ENCODE results near the gene WDFY3.
A peak's percentile ranks its signal among the peaks of the same experiment; 100 is the strongest.
"Not testable (repeated sequence)": the region's sequence is repeated elsewhere in the genome, so short reads cannot be mapped to it uniquely, and the experiment has no call there.

The WDFY3 gene

DNA sequence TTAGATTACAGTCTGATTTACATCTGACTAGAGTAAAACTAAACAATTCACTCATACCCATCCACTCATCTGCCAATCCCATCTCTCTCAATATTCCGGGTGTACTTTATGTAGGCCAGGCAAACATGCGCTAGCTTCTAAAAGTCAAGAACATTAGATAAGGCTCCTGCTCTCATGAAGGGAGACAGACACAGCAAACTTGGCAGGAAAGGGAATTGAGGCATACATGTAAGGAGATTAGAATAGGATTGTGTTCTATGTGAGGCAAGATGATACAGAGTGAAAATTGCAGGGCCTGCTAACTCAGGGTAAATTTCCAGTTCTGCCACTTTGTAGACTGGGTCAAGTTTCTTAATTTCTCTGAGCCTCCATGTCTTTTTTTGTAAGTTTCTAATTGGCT is 247.8 kb downstream of the WDFY3 start:
- DNase-seq (ENCODE audit: low read depth, low spot score) = no peak

DNA sequence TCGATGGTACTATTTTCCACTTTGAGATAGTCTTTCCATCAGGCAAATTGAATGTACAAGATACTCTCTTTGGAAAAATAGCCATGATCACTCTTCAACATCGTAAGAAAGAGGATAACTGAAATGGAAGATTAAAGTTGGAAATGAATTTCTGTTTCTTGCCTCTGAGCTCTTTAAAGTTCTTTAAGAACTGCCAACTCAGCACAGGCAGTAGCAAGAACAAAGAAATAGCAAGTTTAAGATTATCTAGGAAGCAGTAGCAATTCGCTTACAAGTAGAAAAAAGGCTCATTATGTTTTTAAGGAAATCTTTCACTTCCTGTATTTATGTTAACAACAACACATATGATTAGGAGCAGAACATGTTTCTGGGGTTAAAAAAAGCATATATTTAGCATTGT is 255.9 kb downstream of the WDFY3 start:
- no peak for DNase-seq (ENCODE audit: low read depth, low spot score)

DNA sequence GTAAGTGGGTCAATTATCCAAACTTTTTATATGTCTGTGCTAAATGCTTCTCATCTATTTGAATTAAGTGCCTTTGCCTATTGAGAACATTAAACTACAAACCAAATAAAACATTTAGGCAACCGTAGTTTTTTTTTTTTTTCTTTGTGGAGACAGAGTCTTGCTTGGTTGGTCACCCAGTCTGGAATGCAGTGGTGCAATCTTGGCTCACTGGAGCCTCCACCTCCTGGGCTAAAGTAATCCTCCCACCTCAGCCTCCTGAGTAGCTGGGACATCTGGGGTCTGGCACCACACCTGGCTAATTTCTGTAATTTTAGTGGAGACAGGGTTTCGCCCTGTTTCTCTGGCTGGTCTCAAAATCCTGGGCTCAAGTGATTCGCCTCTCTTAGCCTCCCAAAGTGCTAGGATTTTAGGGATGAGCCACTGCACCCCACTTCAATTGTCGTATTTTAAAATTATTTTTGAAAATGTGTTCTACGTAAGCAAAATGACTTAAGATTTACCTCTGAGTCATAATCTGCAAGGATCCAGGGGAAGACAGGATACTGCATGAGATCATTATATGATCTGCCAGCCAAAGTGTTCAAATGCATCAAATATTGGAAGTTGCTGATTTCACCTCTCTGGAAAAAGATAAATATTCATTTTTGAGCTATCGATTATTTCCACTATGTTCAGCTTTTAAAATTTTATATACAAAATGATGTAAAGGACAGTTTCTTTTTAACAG is 257.9 kb downstream of the WDFY3 start:
- DNase-seq (ENCODE audit: low read depth, low spot score) = no peak

DNA sequence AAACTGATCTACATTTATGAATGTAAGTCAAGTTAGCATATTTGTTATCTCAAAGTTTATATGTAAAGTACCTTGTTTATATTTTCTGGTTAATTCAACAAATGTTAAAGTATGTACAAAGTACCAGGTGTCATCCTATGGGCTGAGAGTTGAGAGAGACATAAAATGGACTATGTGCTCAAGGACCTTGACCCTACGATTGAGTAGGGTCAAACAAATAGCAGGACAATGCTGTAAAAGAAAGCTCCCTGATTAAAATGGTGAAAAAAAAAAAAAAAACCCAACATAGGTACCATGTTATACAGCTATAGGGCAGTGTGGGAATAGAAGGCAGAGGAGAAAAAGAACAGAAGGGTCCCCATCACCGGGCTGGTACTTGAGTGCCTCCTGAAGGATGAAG is 260.2 kb downstream of the WDFY3 start:
- no peak for DNase-seq (ENCODE audit: low read depth, low spot score)

DNA sequence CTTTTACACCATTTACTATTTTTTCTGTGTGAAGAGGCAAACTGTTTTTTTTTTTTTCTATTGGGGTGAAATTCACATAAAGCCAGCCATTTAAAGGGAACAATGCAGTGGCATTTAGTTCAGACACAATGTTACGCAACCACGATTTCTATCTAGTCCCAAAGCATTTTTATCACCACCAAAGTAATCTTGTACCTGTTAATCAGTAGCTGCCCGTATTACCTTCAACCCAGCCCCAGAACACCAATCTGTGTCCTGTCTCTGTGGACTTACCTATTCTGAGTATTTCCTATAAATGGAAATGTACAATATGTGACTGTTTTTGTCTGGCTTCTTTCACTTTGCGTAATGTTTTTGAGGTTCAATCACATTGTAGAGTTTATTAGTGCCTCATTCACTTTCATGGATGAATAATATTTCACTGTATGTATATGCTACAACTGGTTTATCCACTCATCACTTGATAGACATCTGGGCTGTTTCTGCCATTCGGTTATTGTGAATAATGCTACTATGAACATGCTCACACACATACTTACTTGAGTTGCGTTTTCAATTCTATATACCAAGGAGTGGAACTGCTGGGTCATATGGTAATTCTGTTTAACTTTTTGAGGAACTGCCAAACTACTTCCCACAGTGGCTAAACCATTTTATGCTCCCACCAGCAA is 267.4 kb downstream of the WDFY3 start:
- DNase-seq (ENCODE audit: low read depth, low spot score) = no peak

DNA sequence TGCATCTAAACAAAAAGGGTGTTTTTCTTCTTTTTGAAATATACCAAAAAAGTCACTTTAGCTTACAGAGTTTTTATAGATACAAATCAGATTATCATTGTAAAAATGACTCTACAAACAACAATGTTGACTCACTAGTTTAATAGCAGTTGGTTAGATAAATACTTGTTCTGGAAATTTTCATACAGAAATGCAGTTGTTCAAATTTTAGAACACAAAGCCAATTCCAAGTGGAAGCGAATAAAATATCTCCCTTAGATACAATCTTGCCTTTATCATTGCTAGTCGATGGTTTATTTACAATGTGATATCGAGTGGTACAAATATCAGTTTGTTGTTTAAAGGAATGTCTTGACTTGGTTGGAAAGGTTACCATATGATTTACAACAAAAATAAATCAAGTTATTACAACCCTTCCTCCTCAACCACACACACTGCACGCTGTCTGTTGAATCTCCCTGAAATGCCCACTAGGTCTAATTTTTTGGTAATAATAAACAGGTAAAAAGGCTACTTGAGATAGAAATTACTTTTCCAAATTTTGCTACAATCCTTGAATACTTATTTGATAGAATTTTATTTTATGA is 268.8 kb downstream of the WDFY3 start:
- no peak for DNase-seq (ENCODE audit: low read depth, low spot score)

DNA sequence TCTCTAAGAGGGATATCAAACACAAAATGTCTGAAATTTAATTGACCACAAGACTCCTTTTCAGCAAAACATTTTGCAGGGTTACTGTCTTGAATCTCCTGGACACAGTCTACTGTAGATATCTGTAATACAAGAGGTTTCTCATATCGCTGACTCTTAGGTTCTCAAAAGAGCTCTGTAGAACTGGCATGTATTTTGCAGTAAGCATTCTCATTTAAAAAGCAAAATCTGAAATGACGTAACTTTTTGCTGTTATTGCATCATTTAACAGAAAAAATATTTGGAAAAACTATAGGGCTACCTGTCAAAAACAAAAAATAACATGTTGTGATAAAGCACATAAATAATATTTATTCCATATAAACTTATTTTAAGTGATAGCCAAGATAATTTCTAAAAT is 269.3 kb downstream of the WDFY3 start:
- DNase-seq (ENCODE audit: low read depth, low spot score) = no peak

DNA sequence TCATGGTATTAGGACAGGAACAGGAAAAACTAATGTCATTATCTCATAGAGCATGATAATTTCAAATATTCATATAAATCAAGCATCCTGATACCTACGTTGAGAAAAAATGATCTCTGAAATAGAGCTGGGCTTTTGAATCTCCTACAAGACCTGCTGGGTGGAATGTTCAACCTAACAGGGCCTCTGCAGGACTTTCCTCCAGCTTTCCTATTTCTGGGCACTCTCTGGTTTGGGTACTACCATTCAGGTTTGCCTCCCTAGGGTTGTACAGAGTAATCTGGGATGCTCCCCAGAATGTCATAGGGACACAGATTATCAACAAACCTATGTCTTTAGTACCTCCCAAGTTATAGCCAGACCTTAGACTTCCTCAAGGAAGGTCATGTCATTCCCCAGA is 274.7 kb downstream of the WDFY3 start:
- DNase-seq (ENCODE audit: low read depth, low spot score) = no peak

DNA sequence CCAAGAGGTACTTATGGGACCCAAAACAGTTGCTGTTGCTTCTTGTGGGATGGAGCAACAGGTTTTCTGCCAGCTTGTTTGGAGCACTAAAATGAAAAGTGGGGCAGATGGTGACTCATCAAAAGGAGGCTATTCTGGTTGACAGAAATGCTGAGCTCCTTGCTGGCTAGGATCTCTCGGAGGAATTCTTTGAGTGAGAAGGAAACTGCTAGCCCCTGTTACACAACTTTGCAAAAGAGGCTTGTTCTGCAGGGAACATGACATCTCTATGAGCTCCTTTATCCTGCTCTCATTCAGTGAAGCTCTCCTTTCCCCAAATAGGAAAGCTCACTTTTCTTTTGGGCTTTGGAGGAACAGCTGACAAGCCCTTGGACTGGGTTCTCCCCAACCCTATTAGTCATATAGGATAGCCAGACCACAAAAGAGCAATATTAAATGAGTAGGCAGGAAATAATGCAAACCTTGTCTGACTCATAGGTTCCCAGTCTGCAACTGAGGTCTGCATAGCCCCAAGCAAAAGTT is 275.3 kb downstream of the WDFY3 start:
- peak; percentile 11 for DNase-seq (ENCODE audit: low read depth, low spot score)

DNA sequence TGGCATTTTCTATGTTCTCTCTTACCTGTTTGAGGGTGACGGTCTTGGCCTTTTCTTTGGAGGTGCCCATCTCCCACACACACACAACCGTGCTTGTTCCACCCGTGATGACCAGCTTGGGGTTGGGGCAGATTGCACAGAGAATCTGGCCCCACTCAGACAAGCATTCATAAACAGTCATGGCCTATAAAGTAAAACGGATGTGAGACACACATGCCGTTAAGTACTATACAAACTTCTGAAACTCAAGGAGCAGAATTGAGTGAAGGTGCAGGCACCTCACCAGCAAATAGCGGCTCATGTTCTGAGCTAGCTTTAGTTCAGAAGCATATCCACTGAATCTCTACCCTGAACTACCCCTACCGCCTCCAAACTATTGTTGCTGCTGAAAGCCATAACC is 276.0 kb downstream of the WDFY3 start:
- DNase-seq (ENCODE audit: low read depth, low spot score) = no peak

DNA sequence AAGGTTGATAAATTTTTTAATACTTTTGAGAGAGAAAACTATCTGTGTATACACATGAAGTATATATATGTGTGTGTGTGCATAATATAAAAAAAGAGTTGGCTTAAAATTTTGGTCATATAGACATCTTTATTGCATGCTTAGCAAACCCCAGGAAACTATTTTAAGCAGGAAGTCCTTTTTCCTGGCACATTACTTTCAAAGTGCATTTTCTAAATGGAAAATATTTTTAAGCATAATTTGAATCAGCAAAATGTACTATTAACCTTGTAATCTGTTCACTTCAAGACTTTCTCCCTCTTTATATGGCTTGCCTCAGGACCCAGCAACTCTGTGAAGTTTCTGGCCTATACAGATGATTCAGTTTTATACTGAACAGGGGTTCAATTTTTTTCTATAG is 277.3 kb downstream of the WDFY3 start:
- DNase-seq (ENCODE audit: low read depth, low spot score) = no peak

DNA sequence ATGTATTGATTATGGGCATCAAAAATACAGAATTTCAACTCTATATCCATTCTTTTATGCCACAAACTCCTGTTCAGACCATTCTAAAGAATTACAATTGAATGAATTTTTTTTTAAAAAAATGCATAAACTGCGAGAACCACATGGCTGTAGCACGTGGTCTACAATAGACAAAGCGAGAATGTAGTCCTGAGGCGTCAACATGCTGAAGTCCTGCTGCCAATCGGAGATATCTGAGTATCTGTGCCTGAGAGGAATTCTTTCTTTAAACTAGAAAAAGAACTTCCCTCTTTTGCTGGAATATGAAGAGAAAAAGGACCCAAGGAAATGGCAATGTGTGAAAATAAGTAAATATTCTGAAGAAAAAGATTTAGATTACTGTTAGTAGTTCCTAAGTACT is 277.9 kb downstream of the WDFY3 start:
- DNase-seq (ENCODE audit: low read depth, low spot score) = no peak

DNA sequence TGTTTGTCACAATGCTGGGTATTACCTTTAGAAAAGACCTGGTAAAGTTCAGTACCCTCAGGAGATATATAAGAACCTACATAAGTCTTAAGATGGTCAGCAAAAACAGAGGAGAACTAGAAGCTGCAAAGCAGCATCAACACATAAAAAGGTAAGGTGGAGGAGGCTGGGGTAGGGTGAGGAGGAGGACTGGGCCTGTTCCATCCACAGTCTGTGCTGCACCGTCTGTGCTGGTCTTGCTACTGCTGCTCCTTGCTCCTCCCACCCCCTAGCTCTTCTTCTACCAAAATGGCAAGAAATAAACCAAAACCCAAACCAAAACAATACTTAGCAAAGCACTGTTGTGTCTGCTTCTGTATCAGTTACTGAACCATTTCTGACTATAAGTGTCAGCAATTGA is 281.4 kb downstream of the WDFY3 start:
- no peak for DNase-seq (ENCODE audit: low read depth, low spot score)

DNA sequence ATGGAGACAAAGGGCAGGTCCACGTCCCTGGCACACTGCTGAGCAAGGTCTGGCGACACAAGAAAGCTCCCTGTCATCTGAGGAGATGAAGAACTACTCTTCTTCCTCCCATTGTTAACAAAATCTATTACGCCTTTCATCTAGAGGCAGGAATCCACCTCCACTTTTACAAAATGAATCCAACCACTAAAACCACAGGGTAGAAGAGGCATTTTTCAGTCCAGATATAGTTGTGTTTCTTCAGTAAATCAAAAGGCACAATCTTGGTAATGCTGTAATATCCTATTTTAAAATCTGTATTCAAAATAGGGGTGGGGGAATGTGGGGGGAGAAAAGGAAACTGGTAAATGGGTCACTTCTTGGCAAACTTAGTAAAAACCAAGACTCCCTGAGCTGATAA is 282.1 kb downstream of the WDFY3 start:
- DNase-seq (ENCODE audit: low read depth, low spot score) = no peak

DNA sequence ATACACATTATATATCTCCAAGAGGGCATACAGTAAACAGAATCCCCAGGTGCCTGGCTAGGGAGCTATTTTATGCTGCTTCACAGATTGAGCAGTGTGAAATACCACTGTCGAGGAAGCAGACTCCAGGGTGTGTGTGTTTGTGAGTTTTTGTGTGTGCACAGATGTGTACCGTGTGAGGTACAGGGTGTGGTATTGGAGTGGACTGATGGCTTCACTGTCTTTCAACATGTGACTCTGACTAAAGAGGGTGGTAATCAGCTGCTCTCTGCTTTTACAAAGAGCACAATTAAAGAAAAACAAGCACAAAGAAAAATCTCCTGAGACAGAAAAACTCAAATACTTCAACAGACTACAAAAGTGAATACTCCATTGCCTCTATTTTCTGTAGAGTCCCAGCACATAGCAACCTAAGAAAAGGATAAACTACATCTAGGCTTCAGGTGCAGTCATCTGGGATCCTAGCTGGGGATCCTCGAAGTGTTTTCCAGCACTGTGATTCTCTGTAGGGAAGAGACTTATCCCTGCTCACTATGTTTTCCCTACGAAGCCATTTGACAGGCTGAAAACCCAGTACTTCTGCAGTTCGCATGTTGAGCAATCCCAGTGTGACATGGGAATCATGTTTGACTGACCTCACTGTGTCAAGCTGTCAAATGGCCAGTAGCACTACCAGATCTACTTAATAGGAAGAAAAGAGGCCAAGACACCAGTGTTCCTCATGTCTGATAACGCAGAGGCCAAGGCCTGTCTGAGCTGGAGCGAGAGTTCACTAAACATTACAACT is 283.2 kb downstream of the WDFY3 start:
- DNase-seq (ENCODE audit: low read depth, low spot score) = no peak

DNA sequence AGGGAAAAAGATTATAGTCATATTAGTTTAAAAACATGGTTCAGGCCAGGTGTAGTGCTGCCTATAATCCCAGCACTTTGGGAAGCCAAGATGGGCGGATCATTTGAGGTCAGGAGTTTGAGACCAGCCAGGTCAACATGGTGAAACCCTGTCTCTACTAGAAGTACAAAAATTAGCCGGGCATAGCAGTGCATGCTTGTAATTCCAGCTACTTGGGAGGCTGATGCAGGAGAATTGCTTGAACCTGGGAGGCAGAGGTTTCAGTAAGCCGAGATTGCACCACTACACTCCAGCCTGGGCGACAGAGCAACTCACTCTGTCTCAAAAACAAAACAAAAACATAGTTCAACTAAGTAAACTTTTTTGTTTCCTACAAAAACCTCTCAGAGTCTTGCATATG is 283.8 kb downstream of the WDFY3 start:
- not testable (repeated sequence) for DNase-seq (ENCODE audit: low read depth, low spot score)

DNA sequence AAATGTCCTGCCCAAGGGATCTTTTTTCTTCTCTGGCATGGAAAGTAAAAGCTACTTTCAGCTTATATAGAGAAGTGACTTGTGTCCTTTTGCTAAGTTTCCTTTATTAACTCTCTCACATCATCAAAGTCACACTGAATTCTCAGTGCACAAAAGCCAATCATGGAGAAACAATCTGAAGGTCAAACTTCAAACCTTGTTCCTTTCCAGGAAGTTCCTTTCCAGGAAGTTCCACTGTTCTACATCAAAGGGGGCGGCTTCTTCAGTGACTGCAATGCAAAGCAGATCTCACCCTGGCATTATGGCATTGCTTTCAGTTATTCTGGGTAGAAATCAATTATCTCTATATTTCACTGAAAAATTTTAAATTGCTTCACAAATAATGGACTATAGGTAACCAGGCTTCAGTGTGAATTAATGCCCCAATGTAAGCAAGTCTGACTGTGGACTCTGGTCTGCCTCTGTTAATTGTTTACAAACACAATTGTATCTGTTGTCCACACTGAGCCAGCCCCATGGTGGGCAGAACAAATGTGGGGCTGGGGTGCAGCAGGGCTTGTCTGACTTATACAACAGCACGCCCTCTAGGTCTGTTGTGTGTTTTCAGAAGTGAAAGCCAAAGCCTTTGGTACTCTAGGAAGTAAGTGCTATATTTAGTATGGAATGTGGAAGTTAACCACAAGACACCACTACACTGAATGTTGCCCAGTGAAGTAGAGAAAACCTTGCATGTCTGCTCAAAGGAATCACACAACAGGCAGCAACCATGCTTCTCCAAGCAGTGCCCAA is 284.8 kb downstream of the WDFY3 start:
- peak; percentile 18 for DNase-seq (ENCODE audit: low read depth, low spot score)

DNA sequence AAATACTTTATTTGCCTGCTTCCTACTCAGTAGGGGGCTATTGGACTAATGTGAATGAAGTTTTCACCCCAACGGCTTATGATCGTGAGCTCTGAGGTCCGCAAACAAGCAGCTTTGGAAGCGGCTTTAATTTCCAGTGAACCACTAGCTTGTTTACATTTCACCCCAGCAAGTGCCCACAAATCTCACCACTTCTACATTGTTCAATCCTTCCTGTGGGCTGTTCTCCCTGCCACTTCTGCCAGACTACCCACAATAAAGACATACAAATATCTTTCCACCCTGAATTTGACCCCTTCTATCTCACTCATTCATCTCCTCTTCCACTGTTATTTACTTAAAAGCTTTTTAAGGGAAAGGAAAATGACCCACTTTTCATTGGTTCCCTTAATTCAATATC is 285.5 kb downstream of the WDFY3 start:
- DNase-seq (ENCODE audit: low read depth, low spot score) = no peak

DNA sequence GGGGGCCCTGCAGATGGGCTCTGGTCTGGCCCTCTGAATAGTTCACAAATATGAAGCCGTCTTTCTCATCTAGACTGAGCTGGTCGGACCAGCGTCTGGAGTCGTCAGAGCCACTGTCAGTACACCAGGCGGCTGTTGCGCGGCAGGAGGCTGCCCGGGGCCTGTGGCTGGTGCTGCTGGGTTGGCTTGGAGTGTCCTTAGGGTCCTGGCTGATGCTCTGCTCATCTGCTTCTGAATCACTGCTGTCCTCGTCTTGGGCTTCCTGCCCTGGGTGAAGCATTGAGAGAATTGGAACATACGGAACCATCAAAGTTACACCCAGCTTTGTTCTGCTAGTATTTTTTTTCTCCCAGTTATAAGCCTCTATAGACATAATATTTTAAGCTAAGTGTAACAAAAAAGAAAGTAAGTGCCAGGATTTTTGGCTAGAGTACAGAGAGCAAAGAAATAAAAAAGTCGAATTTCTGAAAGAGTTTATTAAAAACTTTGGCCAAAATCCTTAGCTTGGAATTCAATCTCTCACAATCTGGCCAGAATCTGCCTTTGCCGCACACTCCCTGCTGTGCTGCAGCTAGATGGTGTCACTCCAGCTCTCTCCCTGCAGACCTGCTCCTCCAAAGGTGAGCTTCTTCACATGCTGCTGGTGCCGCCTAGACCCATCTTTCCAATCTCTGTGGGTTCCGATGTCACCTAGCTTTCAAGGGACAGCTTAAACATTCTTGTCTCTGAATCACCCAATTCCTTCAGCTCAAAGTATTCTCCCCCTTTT is 287.3 kb downstream of the WDFY3 start:
- no peak for DNase-seq (ENCODE audit: low read depth, low spot score)

DNA sequence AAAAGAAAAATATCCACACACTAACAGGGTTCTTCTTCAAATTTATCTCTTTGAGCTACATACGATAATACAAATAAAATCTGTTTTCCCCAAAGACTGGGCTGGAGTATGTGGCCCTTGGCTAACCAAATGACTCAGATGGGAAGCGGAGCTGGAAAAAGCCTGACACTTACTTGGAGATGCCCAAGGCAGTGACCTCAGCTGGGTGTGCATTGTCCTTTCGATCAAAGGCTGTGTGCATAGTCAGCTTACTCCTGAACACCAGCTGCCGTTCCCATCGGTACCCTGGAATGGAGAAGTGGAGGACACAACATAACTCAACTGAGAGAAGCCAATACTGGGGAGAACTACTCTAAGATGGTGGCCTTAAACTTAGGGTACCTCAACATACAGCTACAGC is 288.5 kb downstream of the WDFY3 start:
- DNase-seq (ENCODE audit: low read depth, low spot score) = no peak

DNA sequence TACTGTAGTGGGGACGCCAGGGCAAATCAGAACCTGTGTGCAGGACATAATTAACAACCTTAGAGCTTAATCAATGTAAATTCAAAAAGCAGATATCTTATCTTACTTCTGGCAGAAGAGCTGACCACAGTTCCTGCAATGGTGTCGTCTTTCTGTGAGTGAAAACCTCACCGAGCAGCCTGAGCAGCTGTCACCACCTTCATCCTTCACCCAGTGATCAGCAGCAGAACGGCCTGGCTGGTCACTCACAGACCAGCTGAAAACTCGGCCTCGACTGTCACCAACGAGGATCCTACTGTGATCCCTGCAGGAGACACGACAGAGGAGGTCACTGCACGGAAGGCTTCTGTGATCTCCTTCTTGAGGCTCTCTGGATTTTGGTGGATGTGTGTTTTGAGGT is 289.4 kb downstream of the WDFY3 start:
- DNase-seq (ENCODE audit: low read depth, low spot score) = no peak

Data from ELF-1 (cell line).